Stimulated activated CD8-positive, alpha-beta memory T cell treated with anti-CD3 and anti-CD28 coated beads, Interleukin-4, amount 100 ng/mL, for 4 hours (primary cell): ENCODE data around the gene DIPK1B.

Experiments used
- DNase-seq, 2 donors: peaks; one replicate each; pipeline ENCODE4 v3.0.0-alpha.2; 2020; ENCODE audit warnings: low read depth in 2 of 2, low spot score in 1 of 2

Gene DIPK1B

GRCh38 chr9:136735812-136736480 lies 23.6 kb downstream of the DIPK1B start:
- no peak for DNase-seq

GRCh38 chr9:136738960-136739359 lies 26.6 kb downstream of the DIPK1B start:
- DNase-seq, result no peak

- DNase-seq, result no peak
These were observed 27.1 kb downstream of the DIPK1B start for GRCh38 chr9:136739509-136739908.

GRCh38 chr9:136740069-136740468 lies 27.7 kb downstream of the DIPK1B start:
- no peak for DNase-seq

- no peak for DNase-seq
These were observed 28.1 kb downstream of the DIPK1B start for GRCh38 chr9:136740491-136740890.

- DNase-seq, result no peak
These were observed 28.9 kb downstream of the DIPK1B start for GRCh38 chr9:136740971-136741882.

- DNase-seq, result no peak
These were observed 29.7 kb downstream of the DIPK1B start for GRCh38 chr9:136741883-136742571.

GRCh38 chr9:136742591-136743391 lies 30.4 kb downstream of the DIPK1B start, which contains the start of gene LCN10:
LCN10 (minus strand) TSS chr9:136742940; CDS start chr9:136742903, 37 bp downstream.
- DNase-seq, result no peak

- DNase-seq, result no peak
These were observed 31.4 kb downstream of the DIPK1B start for GRCh38 chr9:136743639-136744211.

GRCh38 chr9:136744773-136745172 lies 32.4 kb downstream of the DIPK1B start:
- DNase-seq, result no peak

- DNase-seq, result no peak
These were observed 33.2 kb downstream of the DIPK1B start for GRCh38 chr9:136745389-136746154.

GRCh38 chr9:136746155-136746490 lies 33.8 kb downstream of the DIPK1B start:
- no peak for DNase-seq

GRCh38 chr9:136746621-136747020 lies 34.2 kb downstream of the DIPK1B start:
- no peak for DNase-seq

GRCh38 chr9:136747161-136748060 lies 35.0 kb downstream of the DIPK1B start:
- DNase-seq, result no peak

- no peak for DNase-seq
These were observed 35.8 kb downstream of the DIPK1B start, which contains the start of gene LCN6 for GRCh38 chr9:136748201-136748600. LCN6 (minus strand) TSS chr9:136748525; CDS start chr9:136748483, 42 bp downstream.

GRCh38 chr9:136748666-136749611 lies 36.6 kb downstream of the DIPK1B start:
- no peak for DNase-seq

- DNase-seq, result no peak
These were observed 38.2 kb downstream of the DIPK1B start for GRCh38 chr9:136750526-136750925.

GRCh38 chr9:136751244-136751643 lies 38.9 kb downstream of the DIPK1B start:
- DNase-seq, result no peak
